ENCODE measurements around the gene ZNF592. TPM values are rescaled to one million over a fixed set of nuclear protein-coding genes. Genes with fewer than 3 reads are reported as not detected.

ZNF592 gene
- total and polyA plus RNA-seq, 2 donors (not counting 1 experiment from before 2014, with no cell fraction given), result 5.1 to 7.5 TPM

DNA sequence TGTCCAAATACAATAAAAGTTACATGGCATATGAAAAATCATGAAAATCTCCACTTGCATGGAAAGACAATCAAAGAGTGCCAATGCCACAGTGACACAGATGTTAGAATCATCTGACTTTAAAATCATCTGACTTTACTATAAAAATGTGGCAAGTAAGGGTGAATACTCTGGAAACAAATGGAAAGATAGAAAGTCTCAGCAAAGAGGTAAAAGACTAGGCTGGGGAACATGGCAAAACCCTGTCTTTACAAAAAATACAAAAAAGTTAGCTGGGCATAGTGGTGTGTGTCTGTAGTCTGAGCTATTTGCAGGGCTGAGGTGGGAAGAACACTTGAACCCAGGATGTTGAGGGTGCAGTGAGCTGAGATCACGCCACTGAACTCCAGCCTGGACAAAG lies 97.9 kb downstream of the ZNF592 start:
- no peaks in the 10 kb centered on the region for H3K27me3 ChIP-seq (ENCODE audit: control insufficient read depth, insufficient read depth, low read length)
- no peak overlapping the region for H3K9ac ChIP-seq (ENCODE audit: insufficient read depth, low read length)
- DNase-seq (ENCODE audit: low read depth in 2 of 2), result no peak
- H3K9me3 ChIP-seq (ENCODE audit: control insufficient read depth, insufficient read depth, low read depth, low read length), result no peaks in the 10 kb centered on the region
- H3K4me1 ChIP-seq (ENCODE audit: control insufficient read depth, extremely low read depth, insufficient read depth, low read length), result no peaks in the 10 kb centered on the region
- no peaks in the 10 kb centered on the region for H4K20me1 ChIP-seq (ENCODE audit: control insufficient read depth, extremely low read depth, insufficient read depth, low read length)
- no peaks in the 10 kb centered on the region for H3K79me2 ChIP-seq (ENCODE audit: control insufficient read depth, insufficient read depth, low read length)
- no peak for TF ChIP-seq EZH2 (IDR thresholded peaks at IDR 0.05; ENCODE audit: low read length, missing control alignments)
- TF ChIP-seq, protein P1, sequence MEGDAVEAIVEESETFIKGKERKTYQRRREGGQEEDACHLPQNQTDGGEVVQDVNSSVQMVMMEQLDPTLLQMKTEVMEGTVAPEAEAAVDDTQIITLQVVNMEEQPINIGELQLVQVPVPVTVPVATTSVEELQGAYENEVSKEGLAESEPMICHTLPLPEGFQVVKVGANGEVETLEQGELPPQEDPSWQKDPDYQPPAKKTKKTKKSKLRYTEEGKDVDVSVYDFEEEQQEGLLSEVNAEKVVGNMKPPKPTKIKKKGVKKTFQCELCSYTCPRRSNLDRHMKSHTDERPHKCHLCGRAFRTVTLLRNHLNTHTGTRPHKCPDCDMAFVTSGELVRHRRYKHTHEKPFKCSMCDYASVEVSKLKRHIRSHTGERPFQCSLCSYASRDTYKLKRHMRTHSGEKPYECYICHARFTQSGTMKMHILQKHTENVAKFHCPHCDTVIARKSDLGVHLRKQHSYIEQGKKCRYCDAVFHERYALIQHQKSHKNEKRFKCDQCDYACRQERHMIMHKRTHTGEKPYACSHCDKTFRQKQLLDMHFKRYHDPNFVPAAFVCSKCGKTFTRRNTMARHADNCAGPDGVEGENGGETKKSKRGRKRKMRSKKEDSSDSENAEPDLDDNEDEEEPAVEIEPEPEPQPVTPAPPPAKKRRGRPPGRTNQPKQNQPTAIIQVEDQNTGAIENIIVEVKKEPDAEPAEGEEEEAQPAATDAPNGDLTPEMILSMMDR (conservative IDR thresholded peaks at IDR 0.05 in 1 of 2, IDR thresholded peaks at IDR 0.05 in 1 of 2; ENCODE audit: low read depth in 1 of 2, low read length in 2 of 2), result no peak
- H3K27ac ChIP-seq (ENCODE audit: insufficient read depth, low read length), result no peak overlapping the region
- no peaks in the 10 kb centered on the region for H3K36me3 ChIP-seq (ENCODE audit: control insufficient read depth, insufficient read depth, low read length)
- no peak overlapping the region for H3K4me2 ChIP-seq (ENCODE audit: extremely low read depth, insufficient read depth, low read length)
- no peak overlapping the region for H2AFZ ChIP-seq (ENCODE audit: low read length)
- H3K4me3 ChIP-seq (replicated peaks in 1 of 4; ENCODE audit: control extremely low read depth in 1 of 4, insufficient read depth in 1 of 4, low read depth in 3 of 4, low read length in 4 of 4), result no peak overlapping the region

DNA sequence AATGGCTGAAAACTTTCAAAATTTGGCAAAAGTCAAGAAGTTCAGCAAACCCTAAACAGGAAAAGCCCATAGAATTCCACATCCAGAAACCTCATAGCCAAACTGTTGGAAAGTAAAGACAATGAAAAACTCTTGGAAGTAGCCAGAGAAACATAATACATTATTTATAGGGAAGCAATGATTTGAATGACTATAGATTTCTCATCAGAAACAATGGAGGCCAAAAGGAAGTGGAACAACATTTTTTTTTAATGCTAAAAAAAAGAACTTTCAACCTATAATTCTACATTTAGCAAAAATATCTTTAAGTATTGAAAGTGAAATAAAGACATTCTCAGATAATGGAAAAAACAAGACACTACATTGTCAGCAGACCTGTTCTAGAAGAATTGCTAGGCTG lies 99.0 kb downstream of the ZNF592 start:
- Histone ChIP-seq H3K4me3 (replicated peaks in 1 of 4; ENCODE audit: control extremely low read depth in 1 of 4, insufficient read depth in 1 of 4, low read depth in 3 of 4, low read length in 4 of 4) (no peak overlapping the region), H3K36me3 (ENCODE audit: control insufficient read depth, insufficient read depth, low read length) (no peaks in the 10 kb centered on the region), H3K27ac (ENCODE audit: insufficient read depth, low read length) (no peak overlapping the region), H2AFZ (ENCODE audit: low read length) (no peak overlapping the region), H3K27me3 (ENCODE audit: control insufficient read depth, insufficient read depth, low read length) (no peaks in the 10 kb centered on the region), H3K4me2 (ENCODE audit: extremely low read depth, insufficient read depth, low read length) (no peak overlapping the region), H3K4me1 (ENCODE audit: control insufficient read depth, extremely low read depth, insufficient read depth, low read length) (no peaks in the 10 kb centered on the region), H3K9me3 (ENCODE audit: control insufficient read depth, insufficient read depth, low read depth, low read length) (no peaks in the 10 kb centered on the region), H3K9ac (ENCODE audit: insufficient read depth, low read length) (no peak overlapping the region), H3K79me2 (ENCODE audit: control insufficient read depth, insufficient read depth, low read length) (no peaks in the 10 kb centered on the region), H4K20me1 (ENCODE audit: control insufficient read depth, extremely low read depth, insufficient read depth, low read length) (no peaks in the 10 kb centered on the region)
- TF ChIP-seq, protein P1 (conservative IDR thresholded peaks at IDR 0.05 in 1 of 2, IDR thresholded peaks at IDR 0.05 in 1 of 2; ENCODE audit: low read depth in 1 of 2, low read length in 2 of 2), result no peak
- TF ChIP-seq EZH2 (IDR thresholded peaks at IDR 0.05; ENCODE audit: low read length, missing control alignments), result no peak
- no peak for DNase-seq (ENCODE audit: low read depth in 2 of 2)

DNA sequence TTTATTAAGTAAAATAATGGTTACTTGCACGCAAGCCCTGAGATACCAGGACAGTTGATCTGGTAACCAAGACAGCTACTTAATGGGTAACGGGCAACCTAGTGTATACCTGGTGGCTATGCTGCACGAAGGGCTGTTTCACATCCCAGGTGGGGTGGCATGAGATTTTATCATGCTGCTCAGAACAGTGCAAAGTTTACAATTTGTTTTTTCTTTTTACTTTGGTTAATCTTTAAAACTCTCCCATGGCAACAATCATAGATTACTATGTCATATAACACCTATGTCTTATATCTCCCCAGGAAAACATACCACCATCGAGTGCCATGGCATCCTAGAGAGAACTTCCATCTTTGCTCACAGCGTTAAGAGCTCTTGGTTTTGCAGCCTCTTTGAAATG lies 103.8 kb downstream of the ZNF592 start:
- H3K9ac ChIP-seq (ENCODE audit: insufficient read depth, low read length), result no peak overlapping the region
- no peak overlapping the region for H3K27ac ChIP-seq (ENCODE audit: insufficient read depth, low read length)
- H3K79me2 ChIP-seq (ENCODE audit: control insufficient read depth, insufficient read depth, low read length), result no peaks in the 10 kb centered on the region
- H2AFZ ChIP-seq (ENCODE audit: low read length), result no peak overlapping the region
- H3K27me3 ChIP-seq (ENCODE audit: control insufficient read depth, insufficient read depth, low read length), result no peaks in the 10 kb centered on the region
- no peaks in the 10 kb centered on the region for H3K4me1 ChIP-seq (ENCODE audit: control insufficient read depth, extremely low read depth, insufficient read depth, low read length)
- TF ChIP-seq, protein P1 (conservative IDR thresholded peaks at IDR 0.05 in 1 of 2, IDR thresholded peaks at IDR 0.05 in 1 of 2; ENCODE audit: low read depth in 1 of 2, low read length in 2 of 2), result no peak
- TF ChIP-seq EZH2 (IDR thresholded peaks at IDR 0.05; ENCODE audit: low read length, missing control alignments), result no peak
- no peaks in the 10 kb centered on the region for H3K9me3 ChIP-seq (ENCODE audit: control insufficient read depth, insufficient read depth, low read depth, low read length)
- no peak overlapping the region for H3K4me3 ChIP-seq (replicated peaks in 1 of 4; ENCODE audit: control extremely low read depth in 1 of 4, insufficient read depth in 1 of 4, low read depth in 3 of 4, low read length in 4 of 4)
- H4K20me1 ChIP-seq (ENCODE audit: control insufficient read depth, extremely low read depth, insufficient read depth, low read length), result no peaks in the 10 kb centered on the region
- H3K36me3 ChIP-seq (ENCODE audit: control insufficient read depth, insufficient read depth, low read length), result no peaks in the 10 kb centered on the region
- no peak overlapping the region for H3K4me2 ChIP-seq (ENCODE audit: extremely low read depth, insufficient read depth, low read length)
- no peak for DNase-seq (ENCODE audit: low read depth in 2 of 2)

Data from fibroblast of lung (primary cell).